ENCODE results near the gene ZNF785.
"Not testable (repeated sequence)": the region's sequence is repeated elsewhere in the genome, so short reads cannot be mapped to it uniquely, and the experiment has no call there.

Gene ZNF785

DNA sequence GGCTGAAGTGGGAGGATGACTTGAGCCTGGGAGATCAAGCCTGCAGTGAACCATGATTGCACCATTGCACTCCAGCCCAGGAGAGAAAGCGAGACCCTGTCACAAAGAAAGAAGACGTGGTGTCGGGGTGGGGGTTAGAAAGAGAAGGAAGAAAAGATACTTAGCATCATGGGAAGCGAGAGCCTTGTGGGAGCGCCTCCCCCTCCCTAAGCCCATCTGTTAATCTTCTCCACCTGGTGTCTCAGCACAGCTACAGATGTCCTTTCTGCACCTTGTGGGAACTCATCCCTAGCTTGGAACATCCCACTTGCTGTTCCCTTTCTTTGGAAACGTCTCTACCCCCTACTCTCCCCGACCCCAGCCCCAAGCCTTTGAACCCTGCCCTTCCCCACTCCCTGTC lies 20.0 kb downstream of the ZNF785 start:
- DNase-seq = no peak

DNA sequence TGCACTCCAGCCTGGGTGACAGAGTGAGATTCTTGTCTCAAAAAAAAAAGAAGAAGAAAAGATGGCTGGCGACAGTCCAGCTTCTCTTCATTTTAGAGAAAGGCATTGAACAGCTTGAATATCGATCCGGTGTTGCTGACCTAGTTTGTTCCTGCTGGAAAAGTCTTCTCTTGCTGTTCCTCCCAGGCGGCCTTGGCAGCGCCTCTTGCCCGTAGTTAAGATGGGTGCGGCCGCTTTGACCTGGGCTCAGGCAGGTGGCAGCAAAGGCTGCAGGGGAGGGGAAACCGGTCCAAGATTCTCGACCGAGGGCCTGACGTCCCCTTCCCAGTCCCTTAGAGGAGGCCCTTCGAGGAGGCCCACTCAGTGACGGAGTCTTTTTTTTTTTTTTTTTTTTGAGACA lies 23.5 kb downstream of the ZNF785 start:
- no peak for DNase-seq

DNA sequence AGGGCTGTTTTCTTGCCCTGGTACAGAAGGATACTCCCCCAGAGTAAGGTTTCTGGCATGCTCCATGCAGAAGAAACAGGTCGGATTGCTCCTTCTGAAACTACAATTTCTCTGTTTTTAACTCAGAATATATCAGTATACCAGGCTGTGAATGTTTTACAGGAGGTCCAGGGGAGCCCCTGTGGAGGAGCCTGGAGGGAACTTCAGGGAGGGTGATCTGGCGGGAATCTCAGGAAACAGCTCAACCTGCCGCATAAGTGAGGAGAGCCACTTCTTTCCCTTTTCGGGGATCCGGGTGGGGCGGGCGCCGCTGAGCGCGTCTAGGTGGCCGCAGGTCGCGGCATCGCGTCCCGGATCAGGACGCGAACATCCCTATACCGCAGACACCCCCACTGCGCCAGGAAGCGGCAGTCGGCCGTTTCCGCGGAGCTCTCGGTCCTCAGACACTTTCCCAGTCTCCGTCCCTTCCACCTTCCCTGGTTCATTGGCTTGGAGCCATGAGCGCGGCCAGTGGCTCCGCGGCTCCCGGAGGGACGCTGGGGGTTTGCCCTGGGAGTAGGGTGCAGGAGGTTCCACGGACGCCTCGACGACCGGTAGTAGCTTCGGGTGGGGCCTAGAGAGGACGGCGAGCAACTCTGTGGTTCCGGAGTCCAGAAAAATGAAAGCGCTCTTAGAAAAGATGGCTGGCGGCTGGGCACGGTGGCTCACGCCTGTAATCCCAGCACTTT lies 24.2 kb downstream of the ZNF785 start:
- no peak for DNase-seq

- no peak for DNase-seq
Measured at GRCh38 chr16:30559690-30560089, 25.8 kb downstream of the ZNF785 start.

- no peak for DNase-seq
Measured at GRCh38 chr16:30558789-30559377, 26.6 kb downstream of the ZNF785 start.

DNA sequence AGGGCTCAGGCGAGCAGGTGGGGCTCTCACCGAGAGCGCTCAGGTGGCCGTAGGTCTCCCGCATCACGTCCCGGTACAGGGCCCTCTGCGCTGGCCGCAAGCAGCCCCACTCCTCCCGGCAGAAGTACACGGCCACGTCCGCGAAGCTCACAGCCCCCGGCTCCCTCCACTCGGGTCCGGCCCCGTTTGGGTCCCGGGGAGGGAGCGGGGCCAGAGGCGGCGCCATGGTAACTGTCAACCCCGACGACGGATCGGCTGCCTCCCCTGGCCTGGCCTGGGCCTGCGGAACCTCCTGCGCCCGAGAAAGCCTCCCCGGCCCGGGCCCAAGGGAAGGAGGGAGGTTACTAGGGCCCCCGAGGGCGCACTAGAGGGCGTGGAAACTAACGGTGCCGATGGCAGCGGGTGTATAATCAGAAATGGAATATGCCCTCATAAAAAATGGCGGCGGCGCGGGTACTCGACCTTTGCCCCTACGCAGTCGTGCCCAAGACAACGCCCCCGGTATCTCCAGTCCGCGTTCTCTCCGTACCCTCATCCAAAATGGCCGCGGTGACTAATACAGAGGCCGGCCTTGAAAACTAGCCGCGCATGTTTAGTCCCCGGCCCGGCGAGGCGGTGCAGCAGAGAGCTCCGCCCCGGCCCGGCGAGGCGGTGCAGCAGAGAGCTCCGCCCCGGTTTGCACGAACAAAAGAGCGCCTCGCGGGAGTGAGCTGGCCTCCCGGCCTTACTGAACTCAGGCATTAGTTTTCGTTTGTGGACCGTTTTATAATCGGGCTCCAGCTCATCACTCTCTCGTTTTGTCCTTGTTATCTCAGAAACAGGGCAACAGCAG lies 27.3 kb downstream of the ZNF785 start, which contains the start of gene ZNF764:
ZNF764 (minus strand) TSS at position 418 of the 832 bp plus-strand sequence; CDS start at position 226, 192 bp downstream.
- DNase-seq = peak; percentile 89

DNA sequence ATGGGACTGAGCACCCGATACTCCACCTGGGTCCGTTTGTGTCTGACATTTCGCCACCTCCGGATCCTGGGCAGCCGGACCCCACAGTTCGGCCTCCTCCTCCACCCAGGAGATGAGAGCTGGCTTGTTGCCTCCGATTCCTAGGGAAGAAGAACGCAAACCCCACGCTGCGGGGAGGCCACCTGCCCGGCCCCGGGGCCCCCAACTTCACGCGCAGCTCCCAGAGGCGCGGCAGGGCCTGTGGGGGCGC lies 27.9 kb downstream of the ZNF785 start:
- no peak for DNase-seq

DNA sequence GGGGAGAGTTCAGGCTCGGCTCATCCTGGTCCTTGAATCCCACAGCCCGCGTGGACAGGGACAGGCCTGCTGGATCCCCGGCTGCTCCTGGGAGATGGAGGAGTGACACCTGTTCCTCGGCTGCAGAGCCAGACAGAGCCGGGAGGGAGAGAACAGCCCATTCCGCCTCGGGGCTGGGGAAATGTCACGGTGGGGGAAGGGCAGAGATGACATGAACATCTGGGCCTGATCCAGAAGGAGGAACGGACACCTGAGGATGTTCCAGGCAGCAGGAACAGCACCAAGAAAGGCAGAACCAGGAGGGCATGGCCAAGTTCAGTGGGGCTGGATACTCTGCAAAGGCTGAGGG lies 29.4 kb downstream of the ZNF785 start:
- DNase-seq = no peak

- DNase-seq = no peak
Measured at GRCh38 chr16:30555315-30556124, 30.0 kb downstream of the ZNF785 start.

GRCh38 chr16:30554557-30555314 lies 30.8 kb downstream of the ZNF785 start:
- DNase-seq = no peak

DNA sequence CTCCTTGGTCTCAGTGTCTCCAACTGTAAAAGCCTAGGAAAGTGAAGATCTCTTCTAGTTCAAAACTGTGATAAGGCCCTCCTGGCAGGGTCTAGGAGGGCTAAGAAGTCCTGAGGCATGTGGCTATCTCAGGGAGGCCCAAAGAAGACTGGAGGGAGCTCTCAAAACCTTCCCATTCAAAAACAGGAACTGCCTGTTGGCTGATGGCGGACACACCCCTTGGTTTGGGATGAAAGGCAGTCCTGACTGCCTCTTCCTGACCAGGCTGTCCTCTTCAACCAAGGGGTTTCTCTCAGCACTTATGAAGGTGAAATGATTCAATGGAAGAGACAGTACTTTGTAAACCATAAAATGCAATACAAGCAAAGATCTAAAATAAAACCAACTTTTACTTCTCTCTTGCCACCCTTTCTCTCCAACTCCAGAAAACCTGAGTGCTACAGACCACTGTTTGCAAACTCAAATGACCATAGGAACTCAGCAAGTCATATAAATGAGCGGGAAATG lies 32.1 kb downstream of the ZNF785 start:
- no peak for DNase-seq

GRCh38 chr16:30552956-30553355 lies 32.5 kb downstream of the ZNF785 start:
- DNase-seq = no peak

DNA sequence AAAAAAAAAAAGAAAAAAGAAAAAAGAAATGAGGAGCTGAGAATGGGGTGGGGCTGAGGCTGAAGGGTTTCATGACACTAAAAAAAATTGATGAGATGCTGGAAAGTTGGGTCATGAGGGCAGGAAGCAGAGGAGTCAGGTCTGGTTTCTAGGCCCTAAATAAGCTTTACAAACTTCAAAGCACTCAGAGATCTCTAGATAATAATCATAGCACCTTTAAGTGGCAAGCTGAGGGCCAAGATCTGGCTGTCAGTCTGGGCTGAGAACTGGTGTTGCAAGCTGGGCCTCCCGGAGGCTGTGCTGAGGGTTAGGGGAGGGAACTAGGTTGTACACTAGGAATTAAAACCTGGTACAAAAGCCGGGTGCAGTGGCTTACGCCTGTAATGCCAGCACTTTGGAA lies 33.7 kb downstream of the ZNF785 start:
- DNase-seq = peak; percentile 31

DNA sequence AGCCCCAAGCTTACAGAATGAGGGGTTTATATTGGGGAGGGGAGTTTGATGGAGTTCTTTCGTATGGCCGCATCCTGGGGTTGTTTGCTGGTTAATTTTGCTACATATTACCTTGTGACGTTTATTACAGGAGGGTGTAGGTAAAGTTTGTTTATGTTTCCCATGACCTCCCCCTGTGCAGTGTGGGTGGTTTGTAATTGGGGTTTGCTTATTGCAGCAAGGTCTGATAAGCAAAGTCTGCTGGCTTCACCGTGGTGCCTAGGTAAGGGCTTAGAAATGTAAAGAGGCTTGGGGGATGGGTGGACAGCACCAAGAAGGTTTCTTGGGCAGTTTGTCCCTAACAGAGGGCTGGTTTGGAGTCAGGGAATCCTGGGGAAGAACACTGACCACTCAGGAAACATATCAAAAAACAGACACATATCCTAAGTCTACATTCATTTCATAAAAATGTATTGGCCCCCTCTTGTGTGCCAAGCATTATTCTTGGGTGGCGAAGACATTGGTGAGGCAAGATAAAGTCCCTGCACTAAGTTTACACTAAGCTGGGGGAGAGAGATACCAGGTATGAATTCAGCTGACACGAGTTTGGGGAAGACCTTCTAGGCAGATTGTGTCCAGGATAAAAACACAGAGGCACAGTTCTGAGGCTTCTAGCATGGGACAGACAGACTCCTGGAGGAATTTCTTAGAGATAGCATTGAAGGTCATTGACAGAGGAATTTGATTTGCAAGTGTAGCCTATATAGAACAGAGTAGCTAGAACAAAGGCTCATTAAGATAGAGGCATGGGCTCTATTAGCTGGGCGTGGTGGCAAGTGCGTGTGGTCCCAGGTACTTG lies 36.9 kb downstream of the ZNF785 start:
- DNase-seq = no peak

DNA sequence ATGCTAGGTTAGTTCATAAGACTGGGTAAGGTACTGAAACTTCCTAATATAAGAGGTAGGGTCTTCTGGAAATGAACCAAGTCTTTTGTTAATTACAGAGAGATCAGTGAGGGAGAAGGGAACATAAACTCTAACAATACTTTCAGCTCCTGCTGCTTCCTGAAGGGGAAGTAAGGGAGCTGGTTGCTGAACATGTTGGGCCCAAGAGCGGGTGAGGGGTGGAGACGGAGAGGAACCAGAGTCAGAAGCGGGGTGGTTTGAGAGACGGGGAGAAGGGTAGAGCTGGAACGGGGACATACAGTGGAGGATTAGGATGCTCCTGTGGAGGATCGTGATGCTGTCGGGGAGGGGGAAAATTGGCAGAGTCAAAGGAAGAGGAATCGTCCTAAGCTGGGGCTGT lies 39.4 kb downstream of the ZNF785 start:
- no peak for DNase-seq

DNA sequence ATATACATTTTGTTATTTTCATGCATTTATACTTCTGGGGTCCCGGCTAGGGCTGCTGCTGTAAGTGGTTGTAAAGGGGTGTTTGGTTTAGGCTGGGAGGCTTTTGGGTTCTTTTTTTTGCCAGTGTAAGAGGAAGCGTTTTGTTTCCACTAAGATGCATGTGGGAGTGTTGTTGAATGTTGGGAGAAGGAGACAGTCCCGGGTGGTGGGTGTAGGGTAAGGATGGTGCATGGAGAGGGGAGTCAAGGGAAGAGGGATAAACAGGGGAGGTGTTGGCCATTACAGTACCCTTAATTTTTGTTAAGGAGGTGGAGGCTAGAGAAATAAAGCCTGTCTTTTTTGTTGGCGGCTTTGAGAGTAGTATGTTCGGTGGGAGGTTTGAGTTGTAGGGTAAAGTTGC lies 42.4 kb downstream of the ZNF785 start:
- DNase-seq = no peak

GRCh38 chr16:30541502-30542329 lies 43.8 kb downstream of the ZNF785 start:
- no peak for DNase-seq

DNA sequence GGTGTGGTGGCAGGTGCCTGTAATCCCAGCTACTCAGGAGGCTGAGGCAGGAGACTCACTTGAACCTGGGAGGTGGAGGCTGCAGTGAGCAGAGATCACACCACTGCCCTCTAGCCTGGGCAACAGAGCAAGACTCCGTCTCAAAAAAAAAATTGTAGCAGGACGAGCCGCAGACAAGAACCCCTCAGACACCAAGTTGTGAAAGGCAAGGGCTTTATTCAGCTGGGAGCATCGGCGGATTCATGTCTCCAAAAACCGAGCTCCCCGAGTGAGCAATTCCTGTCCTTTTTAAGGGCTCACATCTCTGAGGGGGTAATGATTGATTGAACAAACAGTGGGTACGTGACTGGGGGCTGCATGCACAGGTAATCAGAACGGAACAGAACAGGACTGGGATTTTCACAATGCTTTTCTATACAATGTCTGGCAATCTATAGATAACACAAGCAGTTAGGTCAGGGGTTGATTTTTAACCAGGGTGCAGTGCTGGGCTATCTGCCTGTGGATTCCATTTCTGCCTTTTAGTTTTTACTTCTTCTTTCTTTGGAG lies 44.5 kb downstream of the ZNF785 start:
- not testable (repeated sequence) for DNase-seq

GRCh38 chr16:30539986-30540526 lies 45.4 kb downstream of the ZNF785 start:
- DNase-seq = not testable (repeated sequence)
